Gastrocnemius medialis (tissue), 4 donors: ENCODE results near the gene CDH4. TPM values are rescaled to one million over a fixed set of nuclear protein-coding genes. Genes with fewer than 3 reads are reported as not detected.

Experiments used
- ATAC-seq, 2 donors: fragments of 150-250 bp; one replicate each; pipeline ENCODE4 v1.9.1; 2016
- DNase-seq, 2 donors: peaks; one replicate each; pipeline ENCODE4 v3.0.0-alpha.2; 2019
- H3K27ac ChIP-seq, 4 donors: fragments of 200-600 bp; sonication (generic); 1 replicate in 1 of 4; 2 replicates in 3 of 4; pipeline ENCODE4 v1.5.1; 2016 to 2018; ENCODE audit warnings: mild to moderate bottlenecking in 2 of 4, moderate library complexity in 1 of 4
- H3K27me3 ChIP-seq, 3 donors: fragments of 200-600 bp; sonication (generic) in 2 of 3; 1 replicate in 1 of 3; 2 replicates in 2 of 3; pipeline versions ENCODE4 v1.5.1 to v1.6.0; 2016 to 2019; ENCODE audit warnings: mild to moderate bottlenecking in 1 of 3, moderate library complexity in 1 of 3
- H3K36me3 ChIP-seq, 2 donors: fragments of 200-600 bp; sonication (generic) in 1 of 2; one replicate each; pipeline ENCODE4 v1.5.1; 2017 to 2018
- H3K4me1 ChIP-seq, 2 donors: fragments of 200-600 bp; sonication (generic) in 1 of 2; one replicate each; pipeline ENCODE4 v1.5.1; 2016 to 2017; ENCODE audit warnings: mild to moderate bottlenecking in 2 of 2
- H3K4me3 ChIP-seq, 4 donors: fragments of 200-600 bp; sonication (generic) in 3 of 4; 1 replicate in 1 of 4; 2 replicates in 3 of 4; pipeline ENCODE4 v1.5.1; 2016 to 2019; ENCODE audit warnings: mild to moderate bottlenecking in 2 of 4
- H3K9me3 ChIP-seq, 3 donors: fragments of 200-600 bp; sonication (generic) in 2 of 3; 1 replicate in 1 of 3; 2 replicates in 2 of 3; pipeline ENCODE4 v1.5.1; 2016 to 2019
- CTCF ChIP-seq, 5 experiments: fragments of 450-650 bp in 3 of 5; fragments of 200-600 bp in 2 of 5; sonication (generic) in 2 of 5; IDR thresholded peaks in 4 of 5; conservative IDR thresholded peaks in 1 of 5; 1 replicate in 4 of 5; 2 replicates in 1 of 5; pipeline ENCODE4 v1.5.1; 2016 to 2019; ENCODE audit warnings: antibody characterized with exemption in 5 of 5, mild to moderate bottlenecking in 3 of 5, moderate library complexity in 3 of 5
- POLR2A ChIP-seq, 2 donors: fragments of 450-650 bp; IDR thresholded peaks; one replicate each; pipeline ENCODE4 v1.6.1; 2017; ENCODE audit warnings: antibody characterized with exemption in 2 of 2, mild to moderate bottlenecking in 2 of 2, moderate library complexity in 2 of 2
- in situ Hi-C, 4 donors: fragments of 200-750 bp; cut with MboI; loops; one replicate each; pipeline versions ENCODE4 v1.15.0 to v1.8.0; 2017; ENCODE audit warnings: low sequenced_read_pairs in 4 of 4
- intact Hi-C: fragments of 100-400 bp; cut with DNase I; formaldehyde crosslinking; loops from one replicate; pipeline ENCODE4 v1.15.1; 2023; ENCODE audit warnings: low total_unique reads
- total RNA-seq, 4 donors: library from RNA; depleted of rRNA; stranded (reverse); fragments of >200 nt; gene quantifications; one replicate each; pipeline versions ENCODE4 v1.1.0 to v1.2.3, GENCODE V29; 2016

The CDH4 gene
- total RNA-seq, 4 donors from 2014 or later: 0.38 to 1.2 (median 0.86) TPM

- TF ChIP-seq POLR2A (IDR thresholded peaks at IDR 0.05): no peak
- TF ChIP-seq CTCF (IDR thresholded peaks at IDR 0.05 in 4 of 5, conservative IDR thresholded peaks at IDR 0.05 in 1 of 5): no peak
- no peaks in the 10 kb centered on the region for H3K36me3 ChIP-seq
- ATAC-seq: no peak
- in situ Hi-C loops: no loop called here
- no peaks in the 10 kb centered on the region for H3K4me1 ChIP-seq
- peaks cover 0 to 3% (median 0%) of the 10 kb centered on the region in 3 donors for H3K27me3 ChIP-seq
- intact Hi-C loops: no loop called here
- H3K4me3 ChIP-seq: no peak overlapping the region
- H3K9me3 ChIP-seq: no peaks in the 10 kb centered on the region
- no peak overlapping the region for H3K27ac ChIP-seq
- no peak for DNase-seq
Observed at GRCh38 chr20:61765871-61766654, 514.0 kb downstream of the CDH4 start.

GRCh38 chr20:61766921-61767610 lies 515.0 kb downstream of the CDH4 start:
- TF ChIP-seq POLR2A (IDR thresholded peaks at IDR 0.05): no peak
- TF ChIP-seq CTCF (IDR thresholded peaks at IDR 0.05 in 4 of 5, conservative IDR thresholded peaks at IDR 0.05 in 1 of 5): no peak
- ATAC-seq: no peak
- Histone ChIP-seq H3K27me3 (peaks cover 0 to 3% (median 0%) of the 10 kb centered on the region in 3 donors), H3K9me3 (no peaks in the 10 kb centered on the region), H3K36me3 (no peaks in the 10 kb centered on the region), H3K27ac (no peak overlapping the region), H3K4me3 (no peak overlapping the region), H3K4me1 (no peaks in the 10 kb centered on the region)
- intact Hi-C loops: no loop called here
- in situ Hi-C loops: no loop called here
- no peak for DNase-seq

- DNase-seq (no peak), ATAC-seq (no peak)
- Histone ChIP-seq H3K27me3 (peaks cover 0 to 3% (median 0%) of the 10 kb centered on the region in 3 donors), H3K4me1 (no peaks in the 10 kb centered on the region), H3K4me3 (no peak overlapping the region), H3K9me3 (no peaks in the 10 kb centered on the region), H3K27ac (no peak overlapping the region), H3K36me3 (no peaks in the 10 kb centered on the region)
- TF ChIP-seq CTCF (IDR thresholded peaks at IDR 0.05 in 4 of 5, conservative IDR thresholded peaks at IDR 0.05 in 1 of 5): no peak
- no peak for TF ChIP-seq POLR2A (IDR thresholded peaks at IDR 0.05)
- in situ Hi-C loops: no loop called here
- intact Hi-C loops: no loop called here
Observed at GRCh38 chr20:61767761-61768494, 515.9 kb downstream of the CDH4 start.

- no peaks in the 10 kb centered on the region for H3K36me3 ChIP-seq
- in situ Hi-C loops: no loop called here
- no peaks in the 10 kb centered on the region for H3K9me3 ChIP-seq
- TF ChIP-seq CTCF (IDR thresholded peaks at IDR 0.05 in 4 of 5, conservative IDR thresholded peaks at IDR 0.05 in 1 of 5): no peak
- TF ChIP-seq POLR2A (IDR thresholded peaks at IDR 0.05): no peak
- DNase-seq: no peak
- no peaks in the 10 kb centered on the region for H3K27me3 ChIP-seq
- no peak overlapping the region for H3K27ac ChIP-seq
- no peak overlapping the region for H3K4me3 ChIP-seq
- no peak for ATAC-seq
- intact Hi-C loops: no loop called here
- no peaks in the 10 kb centered on the region for H3K4me1 ChIP-seq
Observed at GRCh38 chr20:61768571-61769285, 516.7 kb downstream of the CDH4 start.
